ENCODE measurements around the gene BTNL9. TPM values are rescaled to one million over a fixed set of nuclear protein-coding genes. Genes with fewer than 3 reads are reported as not detected.

Gene BTNL9
- total RNA-seq, 1 donor from 2014 or later = not detected

- H3K4me3 ChIP-seq (ENCODE audit: low read depth, low read length) = no peak overlapping the region
- DNase-seq (ENCODE audit: low read depth) = no peak
- TF ChIP-seq CTCF (conservative IDR thresholded peaks at IDR 0.05; ENCODE audit: low read depth, low read length) = no peak
These were observed 20.9 kb downstream of the BTNL9 start for GRCh38 chr5:181060924-181061323.

GRCh38 chr5:181061645-181062044, 21.6 kb downstream of the BTNL9 start:
- DNase-seq (ENCODE audit: low read depth) = no peak
- no peak for TF ChIP-seq CTCF (conservative IDR thresholded peaks at IDR 0.05; ENCODE audit: low read depth, low read length)
- no peak overlapping the region for H3K4me3 ChIP-seq (ENCODE audit: low read depth, low read length)

GRCh38 chr5:181062631-181063030, 22.6 kb downstream of the BTNL9 start:
- no peak for DNase-seq (ENCODE audit: low read depth)
- H3K4me3 ChIP-seq (ENCODE audit: low read depth, low read length) = no peak overlapping the region
- TF ChIP-seq CTCF (conservative IDR thresholded peaks at IDR 0.05; ENCODE audit: low read depth, low read length) = no peak

GRCh38 chr5:181063514-181063913, 23.4 kb downstream of the BTNL9 start:
- no peak for DNase-seq (ENCODE audit: low read depth)
- no peak overlapping the region for H3K4me3 ChIP-seq (ENCODE audit: low read depth, low read length)
- no peak for TF ChIP-seq CTCF (conservative IDR thresholded peaks at IDR 0.05; ENCODE audit: low read depth, low read length)

GRCh38 chr5:181064987-181065386, 24.9 kb downstream of the BTNL9 start:
- H3K4me3 ChIP-seq (ENCODE audit: low read depth, low read length) = no peak overlapping the region
- no peak for DNase-seq (ENCODE audit: low read depth)
- no peak for TF ChIP-seq CTCF (conservative IDR thresholded peaks at IDR 0.05; ENCODE audit: low read depth, low read length)

- no peak for DNase-seq (ENCODE audit: low read depth)
- no peak for TF ChIP-seq CTCF (conservative IDR thresholded peaks at IDR 0.05; ENCODE audit: low read depth, low read length)
- no peak overlapping the region for H3K4me3 ChIP-seq (ENCODE audit: low read depth, low read length)
These were observed 29.9 kb downstream of the BTNL9 start for GRCh38 chr5:181069767-181070491.

GRCh38 chr5:181070523-181070922, 30.5 kb downstream of the BTNL9 start:
- TF ChIP-seq CTCF (conservative IDR thresholded peaks at IDR 0.05; ENCODE audit: low read depth, low read length) = no peak
- H3K4me3 ChIP-seq (ENCODE audit: low read depth, low read length) = no peak overlapping the region
- no peak for DNase-seq (ENCODE audit: low read depth)
